Heart left ventricle (tissue), 13 donors: ENCODE data around the gene RPA1.

Source experiments
- CTCF ChIP-seq, 12 donors: fragments of 200-600 bp; sonication (generic) in 4 of 12; IDR thresholded peaks; one replicate each; pipeline versions ENCODE4 v1.5.0 to v1.8.0; 2018 to 2022; ENCODE audit warnings: antibody characterized with exemption in 12 of 12, mild to moderate bottlenecking in 5 of 12
- POLR2A ChIP-seq, 2 donors: fragments of 450-650 bp; IDR thresholded peaks; one replicate each; pipeline ENCODE4 v1.6.1; 2017; ENCODE audit warnings: antibody characterized with exemption in 2 of 2, mild to moderate bottlenecking in 2 of 2, moderate library complexity in 2 of 2
- donor health status: ischemic (EF 13 %, LVEDD 7.1; RV severe dilation, severe dysfunction).
- donor health status: DM: no; HTN: yes; CAD: no.
- donor health status: DM: no; HTN: no; CAD: no.
- donor health status: ischemic (EF 25% LVEDD 6.9; RV normal size, moderate dysfunction).
- donor health status: ischemic (EF 25% LVEDD 5.7; RV mildly dilated, moderate dysfunction).
- donor health status: ischemic (EF 35%, LVEDD 5.7; RV mildly dilated, moderate dysfunction).
- donor health status: nonischemic (EF 11% LVEDD 7.7; RV severe dilation, severe dysfunction).
- donor health status: DM: yes; HTN: yes; CAD: no.
- donor health status: PGD.
- donor health status: ischemic (EF 29% LVEDD 5.4; RV normal size, mild dysfunction).
- donor health status: nonischemic (EF 23%, LVEDD 6.1; RV moderate dilation, normal function).

- TF ChIP-seq CTCF (IDR thresholded peaks at IDR 0.05) (no peak), POLR2A (IDR thresholded peaks at IDR 0.05) (no peak)
Measured at GRCh38 chr17:1785930-1786329, 43.9 kb upstream of the RPA1 start.
